HG03469 (cell line): ENCODE measurements around the gene ALX3.

Source experiments
- ATAC-seq: cut with Tn5 transposase; IDR thresholded peaks from one replicate; pipeline ENCODE4 v1.9.1; 2021; ENCODE audit warnings: mild to moderate bottlenecking, moderate library complexity, moderate number of reproducible peaks; ENCODE audit not compliant: unreplicated experiment

Gene ALX3

GRCh38 chr1:110067479-110067892 lies 3.0 kb downstream of the ALX3 start:
- ATAC-seq = no peak

GRCh38 chr1:110065841-110066240 lies 4.6 kb downstream of the ALX3 start:
- ATAC-seq = no peak

GRCh38 chr1:110064576-110065337 lies 5.7 kb downstream of the ALX3 start:
- ATAC-seq = no peak

- no peak for ATAC-seq
Observed at GRCh38 chr1:110063781-110064180, 6.7 kb downstream of the ALX3 start.

GRCh38 chr1:110062612-110063011 lies 7.9 kb downstream of the ALX3 start:
- no peak for ATAC-seq

- no peak for ATAC-seq
Observed at GRCh38 chr1:110061341-110061740, 9.1 kb downstream of the ALX3 start.

- ATAC-seq = no peak
Observed at GRCh38 chr1:110060662-110061060, 9.8 kb downstream of the ALX3 start.

- no peak for ATAC-seq
Observed at GRCh38 chr1:110060034-110060661, 10.3 kb downstream of the ALX3 start.

- ATAC-seq = no peak
Observed at GRCh38 chr1:110059133-110059863, 11.2 kb downstream of the ALX3 start.

- ATAC-seq = no peak
Observed at GRCh38 chr1:110058591-110058990, 11.9 kb downstream of the ALX3 start.

- no peak for ATAC-seq
Observed at GRCh38 chr1:110057963-110058518, 12.4 kb downstream of the ALX3 start.

GRCh38 chr1:110056776-110057175 lies 13.7 kb downstream of the ALX3 start:
- ATAC-seq = no peak

GRCh38 chr1:110056285-110056683 lies 14.2 kb downstream of the ALX3 start:
- no peak for ATAC-seq

GRCh38 chr1:110055493-110056284 lies 14.8 kb downstream of the ALX3 start:
- ATAC-seq = no peak

- ATAC-seq = no peak
Observed at GRCh38 chr1:110053552-110054428, 16.7 kb downstream of the ALX3 start.

GRCh38 chr1:110051262-110051648 lies 19.2 kb downstream of the ALX3 start:
- ATAC-seq = no peak

- ATAC-seq = no peak
Observed at GRCh38 chr1:110050602-110051261, 19.7 kb downstream of the ALX3 start.

- ATAC-seq = no peak
Observed at GRCh38 chr1:110049801-110050601, 20.5 kb downstream of the ALX3 start.
